GM18873 (cell line): Measurements from ENCODE around the gene CCDC121.

ENCODE experiments used
- ATAC-seq: cut with Tn5 transposase; IDR thresholded peaks from one replicate; pipeline ENCODE4 v1.9.1; 2021; ENCODE audit warnings: mild to moderate bottlenecking, moderate library complexity, moderate number of reproducible peaks; ENCODE audit not compliant: unreplicated experiment, low FRiP score

CCDC121 gene, protein sequence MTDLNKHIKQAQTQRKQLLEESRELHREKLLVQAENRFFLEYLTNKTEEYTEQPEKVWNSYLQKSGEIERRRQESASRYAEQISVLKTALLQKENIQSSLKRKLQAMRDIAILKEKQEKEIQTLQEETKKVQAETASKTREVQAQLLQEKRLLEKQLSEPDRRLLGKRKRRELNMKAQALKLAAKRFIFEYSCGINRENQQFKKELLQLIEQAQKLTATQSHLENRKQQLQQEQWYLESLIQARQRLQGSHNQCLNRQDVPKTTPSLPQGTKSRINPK

DNA sequence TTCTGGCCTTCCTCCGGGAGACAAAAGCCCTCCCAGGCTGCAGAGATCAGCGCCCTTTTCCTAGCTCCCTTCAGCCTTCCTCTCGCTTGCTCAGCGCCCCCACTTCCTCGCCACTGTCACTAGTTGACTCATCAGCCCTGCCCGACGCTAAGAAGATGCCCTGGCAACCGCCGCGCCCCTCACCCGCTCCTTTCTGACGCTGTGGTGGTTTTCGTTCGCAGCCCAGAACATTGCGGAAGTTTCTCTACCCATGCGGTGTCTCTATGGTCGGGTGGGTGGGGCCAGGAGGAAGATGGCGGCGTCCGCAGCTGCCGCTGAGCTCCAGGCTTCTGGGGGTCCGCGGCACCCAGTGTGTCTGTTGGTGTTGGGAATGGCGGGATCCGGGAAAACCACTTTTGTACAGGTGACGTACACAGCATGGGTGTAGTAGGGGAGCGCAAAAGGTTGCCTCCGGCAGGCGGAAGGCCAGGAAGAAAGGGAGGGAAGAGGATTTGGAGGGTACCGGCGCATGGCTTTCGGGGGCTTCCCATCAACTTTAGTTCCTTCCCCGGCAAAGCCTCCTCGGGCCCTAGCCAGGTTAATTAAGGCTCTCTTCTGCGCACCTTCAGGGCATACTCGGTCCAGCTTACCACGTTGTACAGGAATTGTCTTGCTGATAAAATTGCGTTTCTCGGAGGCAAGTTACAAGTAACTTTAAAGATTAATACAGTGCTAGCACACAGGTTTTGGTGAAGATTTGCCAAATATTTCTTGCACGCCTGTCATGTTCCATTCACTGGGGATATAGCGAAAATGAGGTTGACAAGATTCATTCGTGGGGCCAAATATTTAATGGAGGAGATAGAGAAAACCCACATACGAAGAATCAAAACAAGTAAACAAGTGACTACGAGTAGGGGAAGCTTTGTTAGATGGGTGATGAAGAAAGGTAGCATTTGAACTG lies at the start of gene CCDC121, which contains the start of gene GPN1:
TSS of gene CCDC121 (minus strand) at position 246 of the 943 bp plus-strand sequence. CDS start 1,213 bp downstream, outside the sequence.
TSS of gene GPN1 (plus strand) at position 284 of the 943 bp plus-strand sequence. CDS start at position 293, 9 bp downstream.
- ATAC-seq, result peak; percentile 96

DNA sequence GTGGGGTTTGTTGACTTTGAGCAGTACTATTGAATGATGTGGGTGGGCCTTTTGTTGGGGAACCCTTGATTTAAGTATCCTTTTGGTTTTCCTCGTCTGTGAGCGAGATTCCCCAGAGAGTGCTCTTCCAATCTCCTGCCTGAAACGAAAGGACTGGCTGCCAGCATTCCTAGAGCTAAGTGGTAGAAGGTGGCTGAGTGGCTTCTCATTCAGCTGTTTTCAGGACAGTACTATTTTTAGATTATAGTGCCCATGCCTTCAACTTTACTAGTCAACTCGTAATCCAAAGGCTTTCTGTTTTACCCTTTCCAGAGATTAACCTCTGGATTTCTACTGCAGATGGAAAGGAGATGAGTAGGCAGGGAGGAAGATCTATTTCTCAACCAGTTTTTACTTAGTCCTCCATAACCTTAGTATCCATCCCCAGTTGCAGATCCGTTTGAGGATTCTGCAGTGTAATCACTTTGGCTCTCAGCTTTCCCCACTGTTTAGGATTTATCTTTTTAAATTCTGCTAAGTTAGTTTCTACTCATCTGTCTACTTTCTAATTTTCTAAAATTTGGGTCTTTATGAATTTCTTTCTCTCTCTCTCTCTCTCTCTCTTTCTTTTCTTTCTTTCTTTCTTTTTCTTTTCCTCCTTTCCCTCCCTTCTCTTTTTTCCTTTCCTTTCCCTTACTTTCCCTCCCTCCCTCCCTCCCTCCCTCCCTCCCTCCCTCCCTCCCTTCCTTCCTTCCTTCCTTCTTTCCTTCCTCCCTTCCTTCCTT lies 44.1 kb upstream of the CCDC121 start:
- ATAC-seq, result no peak

DNA sequence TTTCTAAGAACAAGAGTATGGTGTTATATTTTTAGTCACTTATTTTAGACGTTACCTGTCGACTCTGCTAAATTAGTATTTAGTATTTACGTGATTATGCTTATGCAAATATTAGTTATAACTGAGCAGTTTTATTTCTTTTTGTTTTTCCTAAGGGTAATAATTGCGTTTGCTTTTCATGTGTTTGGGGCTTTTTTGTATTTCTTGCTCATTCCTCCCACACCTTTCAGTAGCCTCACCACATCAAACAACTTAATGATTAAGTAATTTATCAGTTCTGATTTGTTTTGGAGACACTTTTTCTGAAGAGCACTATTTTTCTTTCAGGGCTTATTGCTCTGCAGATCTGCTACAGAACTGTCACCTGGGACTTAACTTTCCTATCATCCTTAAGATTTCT lies 42.4 kb upstream of the CCDC121 start:
- ATAC-seq, result no peak

DNA sequence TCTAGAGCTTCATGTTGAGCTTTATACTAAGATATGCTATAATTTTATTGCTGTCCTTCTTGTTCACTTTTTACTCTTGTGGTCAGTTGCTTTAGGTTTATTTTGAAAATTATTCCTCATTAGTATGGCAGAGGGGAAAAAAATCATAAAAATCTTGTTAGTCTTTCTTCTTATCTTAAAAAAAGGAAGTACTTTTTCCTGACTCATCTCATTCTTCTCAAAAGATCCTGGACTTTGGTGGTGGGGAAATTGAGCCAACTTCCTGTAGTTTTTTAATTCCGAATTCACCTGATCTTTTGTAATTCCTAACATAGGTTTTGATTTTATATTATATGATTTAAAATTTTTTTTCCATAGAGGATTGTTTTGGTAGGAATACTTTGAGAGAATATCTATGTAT lies 38.6 kb upstream of the CCDC121 start:
- ATAC-seq, result no peak

DNA sequence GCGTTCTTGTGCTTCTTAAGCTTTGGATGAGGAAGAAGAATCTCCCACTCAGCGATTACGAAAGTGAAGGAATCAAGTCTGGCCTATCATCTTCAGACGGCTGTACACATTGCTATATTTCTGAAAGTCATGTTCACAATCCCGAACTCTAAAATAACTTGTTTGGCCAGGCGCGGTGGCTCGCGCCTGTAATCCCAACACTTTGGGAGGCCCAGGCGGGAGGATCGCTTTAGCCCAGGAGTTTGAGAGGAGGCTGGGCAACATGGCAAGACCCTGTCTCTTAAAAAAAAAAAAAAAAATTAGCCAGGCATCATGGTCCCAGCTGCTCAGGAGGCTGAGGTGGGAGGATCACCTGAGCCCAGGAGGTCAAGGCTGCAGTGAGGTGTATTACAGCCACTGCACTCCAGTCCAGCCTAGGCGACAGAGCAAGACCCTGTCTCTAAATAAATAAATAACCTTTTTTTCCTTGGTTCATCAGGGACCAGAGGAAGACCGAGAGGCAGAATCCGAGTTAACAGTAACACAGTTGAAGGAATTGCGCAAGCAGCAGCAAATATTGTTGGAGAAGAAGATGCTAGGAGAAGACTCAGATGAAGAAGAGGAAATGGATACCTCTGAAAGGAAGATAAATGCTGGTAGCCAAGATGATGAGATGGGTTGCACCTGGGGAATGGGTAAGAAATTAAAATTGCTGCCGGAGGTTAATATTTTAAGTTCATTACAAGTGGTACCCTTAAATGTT lies 36.0 kb upstream of the CCDC121 start:
- no peak for ATAC-seq

DNA sequence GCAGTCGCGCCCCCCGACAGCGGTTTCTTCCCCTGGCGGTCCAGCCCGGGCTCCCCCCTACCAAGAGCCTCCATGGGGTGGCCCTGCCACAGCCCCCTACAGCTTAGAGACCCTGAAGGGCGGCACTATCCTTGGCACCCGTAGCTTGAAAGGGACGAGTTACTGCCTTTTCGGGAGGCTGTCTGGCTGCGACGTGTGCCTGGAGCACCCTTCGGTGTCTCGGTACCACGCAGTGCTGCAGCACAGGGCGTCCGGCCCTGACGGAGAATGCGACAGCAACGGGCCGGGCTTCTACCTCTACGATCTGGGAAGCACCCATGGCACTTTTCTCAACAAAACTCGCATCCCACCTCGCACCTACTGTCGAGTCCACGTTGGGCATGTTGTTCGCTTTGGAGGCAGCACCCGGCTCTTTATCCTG lies 35.4 kb upstream of the CCDC121 start:
- ATAC-seq, result peak; percentile 27

DNA sequence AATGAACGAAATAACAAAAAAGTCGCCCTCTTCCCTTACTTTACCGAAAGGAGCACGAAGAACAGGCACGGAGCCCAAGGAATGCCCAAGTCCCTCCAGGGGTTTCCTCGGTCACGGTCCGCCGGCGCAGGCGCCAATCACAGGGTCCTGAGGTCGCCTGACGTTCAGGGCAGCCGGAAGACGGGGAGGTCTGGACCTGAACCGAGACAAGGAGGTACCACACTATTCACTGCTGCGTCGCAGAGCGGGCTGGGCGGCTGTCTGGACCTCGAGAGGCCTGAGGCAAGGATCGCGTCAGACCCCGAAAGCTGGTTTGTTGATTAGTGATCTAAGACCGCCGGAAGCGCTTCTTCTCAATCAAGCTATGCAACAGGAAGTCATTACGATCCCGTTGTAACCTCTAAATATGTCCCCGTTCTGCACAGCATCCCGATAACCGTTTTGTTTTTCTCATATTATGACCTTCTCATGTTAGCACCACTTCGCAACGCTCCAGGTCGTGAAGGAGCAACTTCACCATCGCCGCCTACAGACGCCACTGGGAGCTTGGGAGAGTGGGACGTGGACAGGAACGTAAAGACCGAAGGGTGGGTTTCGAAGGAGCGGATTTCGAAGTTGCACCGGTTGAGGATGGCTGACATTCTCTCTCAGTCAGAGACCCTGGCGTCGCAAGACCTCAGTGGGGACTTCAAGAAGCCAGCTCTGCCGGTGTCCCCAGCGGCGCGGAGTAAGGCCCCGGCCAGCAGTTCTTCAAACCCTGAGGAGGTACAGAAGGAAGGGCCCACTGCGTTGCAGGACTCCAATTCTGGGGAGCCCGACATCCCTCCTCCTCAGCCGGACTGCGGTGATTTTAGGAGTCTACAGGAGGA lies 34.7 kb upstream of the CCDC121 start, which contains the start of the genes SLC4A1AP and SUPT7L:
TSS of gene SLC4A1AP (plus strand) at position 605 of the 869 bp plus-strand sequence. CDS start at position 631, 26 bp downstream.
TSS of gene SUPT7L (minus strand) at position 330 of the 869 bp plus-strand sequence. CDS start 1,422 bp downstream, outside the sequence.
- ATAC-seq, result peak; percentile 52

DNA sequence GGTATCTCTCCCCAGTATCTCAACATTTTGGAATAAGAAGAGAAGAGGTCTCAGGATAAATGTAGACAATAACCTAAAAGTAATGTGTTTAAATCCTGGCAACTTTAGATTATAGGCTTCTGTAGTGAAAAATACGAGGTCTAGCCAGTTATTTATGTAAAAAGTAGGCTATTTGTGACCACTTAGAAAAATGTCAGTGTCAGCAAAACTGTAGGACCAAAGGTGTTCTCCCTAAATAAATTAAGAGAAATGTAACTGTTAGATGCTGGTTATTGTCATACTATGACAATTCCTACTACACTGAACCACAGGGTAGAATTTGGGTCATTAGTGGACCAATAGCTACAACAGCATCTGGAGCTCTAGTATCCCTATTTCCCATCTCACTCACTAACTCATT lies 32.6 kb upstream of the CCDC121 start:
- ATAC-seq, result no peak

DNA sequence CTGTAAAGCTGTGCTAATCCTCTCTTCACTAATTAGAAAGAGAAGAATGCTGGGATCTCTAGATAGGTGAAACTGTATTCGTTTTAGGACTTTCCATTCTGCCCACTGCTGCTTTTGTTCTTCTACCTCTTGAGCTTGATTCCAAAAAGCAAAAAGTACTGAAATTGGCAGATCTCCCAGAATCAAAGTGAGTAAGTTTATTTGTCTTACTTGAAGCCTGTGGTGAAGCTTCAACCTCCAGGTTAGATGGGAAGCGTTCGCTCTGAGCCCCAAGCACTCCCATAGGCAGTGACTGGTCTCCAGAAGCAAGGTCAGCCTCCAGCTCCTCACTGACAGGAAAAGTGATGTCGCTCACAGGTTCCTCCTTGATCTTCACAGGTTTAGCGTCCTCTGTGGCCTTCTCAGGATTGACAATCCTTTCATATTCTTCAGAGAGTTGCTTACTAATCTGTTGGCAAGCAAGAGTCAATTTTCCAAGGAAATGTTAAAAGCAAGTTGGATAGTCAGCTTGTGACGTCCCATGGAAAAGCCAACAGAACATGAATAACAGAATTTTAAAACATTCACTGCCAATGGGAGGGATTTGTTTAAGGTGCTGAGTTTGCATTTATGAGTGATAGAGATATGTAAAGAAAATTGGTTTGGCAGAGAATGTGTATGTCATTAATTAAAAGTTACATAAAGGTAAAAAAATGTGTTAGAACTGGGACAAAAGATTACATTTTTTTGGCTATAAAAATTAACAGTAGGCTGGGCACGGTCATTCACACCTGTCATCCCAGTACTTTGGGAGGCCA lies 26.5 kb upstream of the CCDC121 start:
- ATAC-seq, result no peak

DNA sequence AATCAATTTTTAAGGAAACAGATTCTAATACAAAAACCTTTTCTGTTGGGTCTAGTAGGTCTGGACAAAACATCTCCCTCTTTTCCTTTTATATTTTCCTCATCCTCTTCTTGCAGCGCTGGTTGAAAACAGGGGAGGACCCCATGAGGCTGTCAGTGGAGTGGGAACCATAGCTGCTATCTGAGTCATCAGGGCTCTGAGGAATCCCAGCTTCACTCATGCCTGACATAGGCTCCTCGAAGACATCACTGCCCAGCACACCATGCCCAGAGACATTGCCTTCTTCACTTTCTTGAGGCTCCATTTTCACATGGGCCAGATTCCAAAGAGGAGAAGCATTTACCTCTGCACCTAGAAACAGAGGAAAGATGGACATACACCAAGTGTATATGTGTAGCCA lies 24.6 kb upstream of the CCDC121 start:
- no peak for ATAC-seq

DNA sequence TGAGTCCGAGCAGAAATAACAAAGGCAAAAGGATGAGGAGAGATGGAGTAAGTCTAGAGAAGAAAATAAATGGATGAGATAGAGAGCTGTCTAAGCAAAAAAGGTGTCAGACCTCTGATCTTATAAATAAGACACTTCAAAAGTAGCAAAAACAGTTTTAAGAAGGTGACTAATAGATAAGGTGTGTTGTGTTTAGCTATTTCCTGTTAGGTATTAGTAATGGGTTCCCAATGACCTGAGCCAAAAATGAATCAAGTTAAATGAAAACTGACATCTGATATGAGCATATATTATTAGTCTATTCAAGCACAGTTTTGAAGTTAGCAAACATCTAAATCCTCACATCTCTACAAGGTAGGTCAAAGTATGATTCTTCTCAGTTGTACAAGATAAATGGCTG lies 24.0 kb upstream of the CCDC121 start:
- no peak for ATAC-seq

DNA sequence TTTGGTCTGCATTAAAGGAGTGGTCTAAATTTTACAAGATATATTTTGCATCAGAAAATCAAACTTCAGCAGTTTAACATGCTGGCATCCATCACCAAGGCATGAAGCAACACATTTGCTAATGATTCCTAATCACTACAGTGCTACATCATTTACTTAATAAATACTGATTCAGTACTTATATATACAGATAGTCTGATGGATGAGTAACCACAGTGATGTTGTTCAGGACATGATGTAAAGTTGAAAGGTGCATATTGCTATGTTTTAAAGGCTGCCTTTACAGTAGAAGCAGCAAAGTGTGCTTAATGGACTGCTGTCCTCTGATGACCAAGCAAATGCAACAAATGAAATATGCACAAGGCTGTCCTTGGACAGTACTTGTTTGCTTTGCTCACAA lies 23.5 kb upstream of the CCDC121 start:
- no peak for ATAC-seq

DNA sequence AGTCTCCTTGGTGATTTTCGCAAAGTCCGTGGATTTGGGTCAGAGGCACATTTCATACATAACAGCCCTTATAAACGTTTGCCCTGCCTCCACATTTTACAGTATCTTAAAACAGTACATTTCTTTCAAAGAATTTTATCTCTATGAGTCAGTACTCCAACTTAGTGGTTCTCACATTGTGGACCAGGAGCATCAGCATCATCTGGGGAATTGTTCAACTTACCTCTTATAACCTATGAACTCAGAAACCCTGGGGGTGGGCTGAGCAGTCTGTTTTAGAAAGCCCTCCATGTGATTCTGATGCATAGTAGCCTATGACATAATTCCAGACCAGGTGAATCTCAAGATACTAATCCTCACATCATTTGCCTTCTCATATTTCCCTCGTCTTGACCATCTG lies 22.2 kb upstream of the CCDC121 start:
- no peak for ATAC-seq

DNA sequence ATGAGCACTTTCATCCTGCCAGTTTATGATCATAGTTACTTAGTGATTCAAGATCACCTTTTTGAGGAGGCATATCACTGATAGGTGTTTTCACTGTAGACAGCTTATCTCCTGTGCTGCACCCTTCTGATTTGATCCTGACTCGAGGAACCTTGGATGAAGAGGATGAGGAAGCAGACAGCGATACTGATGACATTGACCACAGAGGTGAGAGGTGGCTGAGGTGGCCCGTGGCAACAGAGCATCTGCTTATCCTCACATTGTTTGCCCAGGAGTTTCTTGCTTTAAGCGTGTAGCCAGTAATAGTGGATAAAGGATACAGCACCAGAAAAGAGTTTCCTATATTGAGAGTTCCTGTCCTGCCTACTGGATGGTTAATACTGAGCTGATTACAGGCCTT lies 18.9 kb upstream of the CCDC121 start:
- no peak for ATAC-seq

DNA sequence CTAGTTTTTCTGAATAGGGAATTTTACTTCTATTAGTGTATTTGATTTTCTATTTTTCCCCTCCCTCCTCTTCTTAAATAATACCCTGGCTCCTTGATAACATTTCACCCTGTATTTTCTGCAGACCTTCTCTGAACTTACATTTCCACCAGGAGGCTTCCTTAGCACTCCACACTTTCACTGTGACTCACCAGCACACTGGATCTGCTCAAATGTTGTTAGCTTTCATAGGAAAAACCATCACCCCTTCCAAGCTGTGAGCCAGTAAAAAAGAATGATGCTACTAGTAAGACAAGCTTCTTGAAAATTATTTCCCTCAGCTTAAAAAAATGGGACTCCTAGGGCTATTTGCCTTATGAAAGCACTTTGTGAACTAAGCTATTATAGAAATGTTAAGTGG lies 18.5 kb upstream of the CCDC121 start:
- ATAC-seq, result no peak

DNA sequence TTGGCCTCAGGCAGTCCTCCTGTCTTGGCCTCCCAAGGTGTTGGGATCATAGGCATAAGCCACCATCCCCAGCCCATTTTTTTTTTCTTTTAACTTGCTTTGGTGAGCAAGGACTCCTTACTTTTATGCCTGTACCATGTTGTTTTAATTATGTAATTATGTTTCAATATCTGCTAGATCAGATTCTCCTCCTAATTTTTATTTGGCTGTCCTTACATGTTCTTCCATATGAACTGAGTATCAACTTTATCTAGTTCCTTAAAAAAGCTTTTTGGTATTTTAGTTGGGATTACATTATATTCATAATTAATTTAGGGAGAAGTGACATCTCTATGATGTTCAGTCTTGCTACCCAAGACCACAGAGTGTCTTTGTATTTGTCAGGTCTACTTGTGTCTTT lies 16.4 kb upstream of the CCDC121 start:
- no peak for ATAC-seq

DNA sequence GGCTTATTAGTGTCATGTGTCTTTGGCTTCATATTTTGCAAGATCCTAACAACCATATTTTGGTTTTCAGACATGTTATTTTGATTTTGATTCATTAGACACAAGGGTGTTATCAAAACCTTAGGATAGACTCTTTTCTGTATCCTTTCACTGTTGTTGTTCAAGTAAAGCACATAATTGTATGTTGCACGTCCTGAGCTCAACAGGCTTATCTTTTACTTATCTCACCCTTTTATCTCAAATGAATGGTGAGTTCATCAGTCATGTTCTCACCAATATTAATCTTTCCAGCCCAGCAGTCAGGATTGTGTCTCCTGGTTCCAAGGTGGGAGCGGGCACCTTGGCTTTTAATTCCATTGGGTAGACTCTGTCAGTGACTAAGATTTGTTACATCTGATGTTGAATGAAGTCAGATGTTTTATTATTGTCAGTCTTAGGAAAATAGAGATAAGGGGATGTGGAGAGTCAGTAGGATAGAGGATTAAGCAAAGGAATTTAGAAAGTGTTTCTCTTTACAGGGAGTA lies 12.0 kb upstream of the CCDC121 start:
- no peak for ATAC-seq

DNA sequence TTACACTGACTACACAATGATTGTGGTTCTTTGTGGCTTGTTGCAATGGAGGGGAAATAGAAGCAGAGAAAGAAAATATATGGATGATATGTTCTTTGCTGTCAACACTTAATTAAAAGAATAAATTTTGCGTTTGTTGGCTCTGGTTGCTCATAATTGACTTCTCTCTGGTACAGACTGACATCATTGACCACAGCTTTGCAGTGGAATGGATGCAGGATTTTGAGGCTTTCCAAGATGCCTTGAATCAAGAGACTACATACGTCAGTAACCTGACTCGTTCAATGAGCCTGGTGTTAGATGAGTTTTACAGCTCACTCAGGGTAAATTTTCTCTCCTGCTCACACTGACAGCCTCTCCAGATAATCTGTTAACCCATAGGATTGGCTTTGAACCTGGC lies 9.9 kb upstream of the CCDC121 start:
- no peak for ATAC-seq
